Esophagus muscularis mucosa (tissue), 4 donors: ENCODE data around the gene DDAH1. TPM values are rescaled to one million over a fixed set of nuclear protein-coding genes. Genes with fewer than 3 reads are reported as not detected.

Experiments used
- DNase-seq: peaks from one replicate; pipeline ENCODE4 v3.0.0-alpha.2; 2017; ENCODE audit errors: extremely low spot score
- H3K27ac ChIP-seq, 4 donors: fragments of 200-600 bp; sonication (generic); replicated peaks in 1 of 4; 1 replicate in 3 of 4; 2 replicates in 1 of 4; pipeline ENCODE4 v1.5.1; 2016 to 2019; ENCODE audit warnings: mild to moderate bottlenecking in 1 of 4
- H3K27me3 ChIP-seq, 4 donors: fragments of 200-600 bp; sonication (generic); one replicate each; pipeline versions ENCODE4 v1.5.1 to v1.6.0; 2016 to 2019
- H3K36me3 ChIP-seq, 4 donors: fragments of 200-600 bp; sonication (generic); one replicate each; pipeline ENCODE4 v1.5.1; 2016 to 2019
- H3K4me1 ChIP-seq, 4 donors: fragments of 200-600 bp; sonication (generic); one replicate each; pipeline ENCODE4 v1.5.1; 2016 to 2019
- H3K4me3 ChIP-seq, 4 donors: fragments of 200-600 bp; sonication (generic); 1 replicate in 2 of 4; 2 replicates in 2 of 4; pipeline ENCODE4 v1.5.1; 2016 to 2019; ENCODE audit warnings: mild to moderate bottlenecking in 4 of 4, moderate library complexity in 1 of 4
- H3K9me3 ChIP-seq, 4 donors: fragments of 200-600 bp; sonication (generic); 1 replicate in 3 of 4; 2 replicates in 1 of 4; pipeline ENCODE4 v1.5.1; 2016 to 2019
- CTCF ChIP-seq, 3 experiments: fragments of 200-600 bp in 2 of 3; fragments of 450-650 bp in 1 of 3; sonication (generic) in 2 of 3; IDR thresholded peaks; one replicate each; pipeline ENCODE4 v1.5.1; 2017 to 2019; ENCODE audit warnings: antibody characterized with exemption in 3 of 3, mild to moderate bottlenecking in 2 of 3, moderate library complexity in 1 of 3
- EP300 ChIP-seq: sonication (generic); formaldehyde crosslinking; IDR thresholded peaks from one replicate; pipeline ENCODE4 v1.6.1; 2017; ENCODE audit warnings: antibody characterized with exemption
- POLR2A ChIP-seq: fragments of 450-650 bp; IDR thresholded peaks from one replicate; pipeline ENCODE4 v1.6.1; 2017; ENCODE audit warnings: antibody characterized with exemption, moderate library complexity, mild to moderate bottlenecking, low read depth
- POLR2AphosphoS5 ChIP-seq, 2 donors: sonication (generic); formaldehyde crosslinking; IDR thresholded peaks; one replicate each; pipeline ENCODE4 v1.6.1; 2017; ENCODE audit warnings: antibody characterized with exemption in 2 of 2
- WGBS: methylation state at CpG from one replicate; pipeline ENCODE4 v1.1.5; 2018; 5-methylcytosine and 5-hydroxymethylcytosine counted together
- intact Hi-C: fragments of 100-400 bp; cut with DNase I; formaldehyde crosslinking; loops from one replicate; pipeline ENCODE4 v1.15.1; 2023
- total RNA-seq, 4 donors: library from RNA; depleted of rRNA; stranded (reverse); fragments of >200 nt; gene quantifications; one replicate each; pipeline versions ENCODE4 v1.1.0 to v1.2.1, GENCODE V29; 2016

The DDAH1 gene
- total RNA-seq, 4 donors from 2014 or later: 27.0 to 75.3 (median 38.0) TPM

DNA sequence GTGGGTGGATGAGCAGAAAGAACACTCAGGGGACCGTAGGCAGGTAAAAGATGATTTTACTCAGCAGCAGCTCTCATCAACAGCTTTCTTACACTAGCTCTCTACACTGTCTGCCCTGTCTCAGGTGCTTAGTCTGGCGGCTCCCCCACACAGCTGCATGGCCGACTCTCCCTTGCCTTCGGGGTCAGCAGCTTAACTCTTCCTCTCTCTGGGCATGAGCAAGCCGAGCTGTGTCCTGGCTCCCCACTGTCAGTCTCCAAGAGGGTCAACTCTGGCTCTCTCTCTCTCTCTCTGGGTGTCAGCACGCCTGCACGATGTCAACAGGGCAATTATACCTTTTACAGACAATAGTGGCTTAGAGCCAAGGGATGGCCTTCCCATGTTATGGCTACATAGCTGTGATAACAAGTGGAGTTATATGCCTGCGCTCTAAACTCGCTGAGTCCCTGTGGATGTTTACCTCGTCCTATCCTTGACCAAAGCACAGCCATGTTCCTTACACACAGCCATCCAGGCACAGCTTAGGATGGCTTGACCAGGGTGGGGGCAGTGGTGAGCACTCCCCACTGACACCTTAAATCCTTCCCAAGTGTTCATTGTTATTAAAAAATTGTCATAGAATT is 185.4 kb downstream of the DDAH1 start:
- TF ChIP-seq POLR2A (no peak), POLR2AphosphoS5 (IDR thresholded peaks at IDR 0.05) (no peak), CTCF (IDR thresholded peaks at IDR 0.05) (no peak), EP300 (no peak)
- no peak for DNase-seq
- no peak overlapping the region for H3K4me3 ChIP-seq
- peak overlapping the region; percentile 39 to 64 (median 58) for H3K27ac ChIP-seq
- no peaks in the 10 kb centered on the region for H3K36me3 ChIP-seq
- H3K27me3 ChIP-seq: no peaks in the 10 kb centered on the region
- 84% methylated on average over 10 of the region's 10 CpGs for WGBS
- H3K9me3 ChIP-seq: no peaks in the 10 kb centered on the region
- peaks cover 12 to 29% (median 18%) of the 10 kb centered on the region in 4 donors for H3K4me1 ChIP-seq
- intact Hi-C loops: no loop called here

DNA sequence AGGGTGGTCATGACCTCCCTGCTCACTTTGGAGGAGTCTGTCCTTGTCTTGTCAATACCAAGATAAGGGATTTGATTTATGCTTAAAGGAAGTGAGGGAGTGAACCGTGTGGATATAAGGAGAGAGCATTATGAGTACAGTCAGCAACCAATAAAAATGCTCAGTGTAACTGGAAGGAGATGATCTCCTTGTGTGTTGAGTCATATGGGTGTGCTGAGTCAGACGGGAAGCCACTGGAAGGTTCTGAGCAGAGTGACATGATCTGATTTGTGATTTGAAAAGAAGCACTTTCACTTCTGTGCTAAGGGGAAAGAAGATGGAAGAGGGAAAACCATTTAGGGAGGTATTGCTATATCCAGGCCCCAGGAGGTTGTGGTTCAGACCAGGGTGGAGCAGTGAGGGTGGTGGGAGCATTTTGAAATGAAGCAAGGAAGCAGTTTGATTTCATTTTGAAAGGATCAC is 186.1 kb downstream of the DDAH1 start:
- intact Hi-C loops: no loop called here
- Histone ChIP-seq H3K27me3 (no peaks in the 10 kb centered on the region), H3K9me3 (no peaks in the 10 kb centered on the region), H3K27ac (peak overlapping the region; percentile 39 to 64 (median 58)), H3K36me3 (no peaks in the 10 kb centered on the region), H3K4me1 (peaks cover 19 to 36% (median 24%) of the 10 kb centered on the region in 4 donors), H3K4me3 (no peak overlapping the region)
- 20% methylated on average over 2 of the region's 2 CpGs for WGBS
- TF ChIP-seq EP300 (no peak), POLR2AphosphoS5 (IDR thresholded peaks at IDR 0.05) (peak; percentile 52 to 53)
- no peak for DNase-seq

GRCh38 chr1:85277802-85278201 is 187.2 kb downstream of the DDAH1 start:
- no peak overlapping the region for H3K4me3 ChIP-seq
- H3K27me3 ChIP-seq: no peaks in the 10 kb centered on the region
- TF ChIP-seq EP300 (no peak), POLR2A (no peak), POLR2AphosphoS5 (IDR thresholded peaks at IDR 0.05) (no peak), CTCF (IDR thresholded peaks at IDR 0.05) (no peak)
- intact Hi-C loops: no loop called here
- no peaks in the 10 kb centered on the region for H3K9me3 ChIP-seq
- H3K4me1 ChIP-seq: peaks cover 24 to 47% (median 30%) of the 10 kb centered on the region in 4 donors
- H3K36me3 ChIP-seq: peaks cover 0 to 1% (median 0%) of the 10 kb centered on the region in 4 donors
- H3K27ac ChIP-seq: peak overlapping the region in 2 of 4 donors; percentile 64 to 96
- WGBS: 94% methylated on average over 4 of the region's 4 CpGs
- DNase-seq: no peak

DNA sequence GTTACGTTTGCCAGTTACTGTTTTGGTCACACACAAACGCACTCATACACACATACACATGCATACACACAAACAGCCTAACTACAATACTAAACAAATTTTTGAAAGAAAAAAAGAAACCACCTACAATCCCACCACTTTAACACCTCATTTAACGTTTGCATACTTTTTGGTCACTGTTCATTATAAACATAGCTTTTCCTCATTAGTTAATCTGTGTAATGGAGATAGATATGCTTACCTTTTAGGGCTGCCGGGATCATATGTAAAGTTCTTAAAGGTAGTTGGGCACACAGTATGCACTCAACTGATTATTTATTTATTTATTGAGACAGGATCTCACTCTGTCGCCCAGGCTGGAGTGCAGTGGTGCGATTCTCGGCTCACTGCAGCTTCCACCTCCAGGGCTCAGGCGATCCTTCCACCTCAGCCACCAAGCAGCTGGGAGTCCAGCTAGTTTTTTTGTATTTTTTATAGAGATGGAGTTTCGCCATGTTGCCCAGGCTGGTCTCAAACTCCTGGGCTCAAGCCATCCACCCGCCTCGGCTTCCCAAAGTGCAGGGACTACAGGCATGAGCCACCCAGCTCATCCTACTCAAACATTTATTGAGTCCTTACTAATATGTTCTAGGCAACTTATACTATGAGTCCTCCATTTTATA is 187.8 kb downstream of the DDAH1 start:
- Histone ChIP-seq H3K27me3 (no peaks in the 10 kb centered on the region), H3K36me3 (peaks cover 0 to 8% (median 0%) of the 10 kb centered on the region in 4 donors), H3K4me1 (peaks cover 24 to 53% (median 34%) of the 10 kb centered on the region in 4 donors), H3K4me3 (peak overlapping the region; percentile 86 to 96 (median 89)), H3K9me3 (no peaks in the 10 kb centered on the region), H3K27ac (peak overlapping the region; percentile 93 to 98 (median 96))
- TF ChIP-seq POLR2A (no peak), EP300 (no peak), CTCF (IDR thresholded peaks at IDR 0.05) (no peak), POLR2AphosphoS5 (IDR thresholded peaks at IDR 0.05) (no peak)
- intact Hi-C loops: no loop called here
- DNase-seq: no peak
- 61% methylated on average over 11 of the region's 11 CpGs for WGBS

DNA sequence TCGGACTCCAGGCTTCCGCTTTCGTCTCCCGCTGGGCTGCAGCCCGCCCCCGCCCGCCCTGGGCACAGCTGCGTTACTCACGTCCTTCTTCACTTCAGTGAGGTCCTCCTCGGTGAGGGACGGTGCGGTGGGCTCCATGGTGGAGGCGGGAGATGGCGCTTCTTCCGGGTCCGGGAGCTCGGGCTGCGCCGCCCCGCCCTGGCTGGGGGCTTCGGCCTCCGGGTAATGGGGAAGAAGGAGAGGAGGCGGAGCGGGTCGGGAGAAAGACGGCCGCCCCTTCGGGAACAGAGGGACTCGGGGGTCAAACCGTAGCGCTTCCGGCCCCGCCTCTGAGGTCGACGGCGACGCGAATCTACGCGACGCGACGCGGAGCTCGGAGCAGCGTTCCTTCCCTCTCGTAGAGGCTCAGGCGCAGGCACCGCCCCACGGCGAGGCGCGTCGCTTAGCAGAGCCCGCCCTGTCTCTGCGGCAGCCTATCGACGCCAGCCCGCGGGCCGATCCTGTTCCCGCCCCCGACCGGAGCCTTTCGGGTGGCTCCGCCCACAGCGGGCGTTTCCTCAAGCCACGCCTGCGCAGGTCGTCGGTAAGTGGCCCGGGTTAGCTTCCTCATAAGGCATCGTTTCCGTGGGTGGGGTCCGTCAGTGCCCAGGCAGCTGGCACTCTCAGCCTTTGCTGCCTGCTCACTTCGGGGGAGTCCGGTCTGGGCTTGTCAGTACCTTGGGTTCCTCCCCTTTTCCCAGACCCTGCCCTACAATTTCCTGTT is 188.6 kb downstream of the DDAH1 start, which contains the start of gene BCL10:
TSS of gene BCL10 (minus strand) at position 418 of the 763 bp plus-strand sequence. CDS start at position 138, 280 bp downstream.
- peak within 1 kb of the TSS; percentile 93 to 98 (median 96) for H3K27ac ChIP-seq
- 0% methylated on average over 2 of the region's 78 CpGs for WGBS
- peaks cover 0 to 8% (median 0%) of the 10 kb centered on the region in 4 donors for H3K36me3 ChIP-seq
- peak within 1 kb of the TSS; percentile 86 to 96 (median 89) for H3K4me3 ChIP-seq
- H3K9me3 ChIP-seq: no peaks in the 10 kb centered on the region
- H3K27me3 ChIP-seq: no peaks in the 10 kb centered on the region
- peak; percentile 92 to 96 for TF ChIP-seq POLR2AphosphoS5 (IDR thresholded peaks at IDR 0.05)
- TF ChIP-seq EP300: no peak
- TF ChIP-seq CTCF (IDR thresholded peaks at IDR 0.05): peak in 1 of 3 experiments; percentile 3
- TF ChIP-seq POLR2A: peak; percentile 88
- peaks cover 24 to 55% (median 37%) of the 10 kb centered on the region in 4 donors for H3K4me1 ChIP-seq
- intact Hi-C loops: no loop called here
- DNase-seq: peak; percentile 99
